22Rv1 (cell line): Measurements from ENCODE around the gene KCNH1.

Experiments
- CTCF ChIP-seq: fragments of 450-650 bp; IDR thresholded peaks from 2 replicates; pipeline ENCODE4 v1.5.1; 2017; ENCODE audit warnings: mild to moderate bottlenecking
- ZFX ChIP-seq: fragments of 450-650 bp; IDR thresholded peaks from 2 replicates; pipeline ENCODE4 v1.6.1; 2017; ENCODE audit warnings: antibody characterized with exemption, borderline replicate concordance

- TF ChIP-seq CTCF: no peak
- TF ChIP-seq ZFX: no peak
Measured at GRCh38 chr1:210814382-210815123, 319.4 kb downstream of the KCNH1 start.
